GM12872 (cell line): ENCODE data around the gene FUNDC1.

Experiments used
- TF ChIP-seq, protein P1 (sequence below): IDR thresholded peaks from 3 replicates; pipeline ENCODE4 v1.5.1; 2011; ENCODE audit warnings: low read depth, mild to moderate bottlenecking, low read length, moderate library complexity; ENCODE audit not compliant: insufficient read depth

Gene FUNDC1

DNA sequence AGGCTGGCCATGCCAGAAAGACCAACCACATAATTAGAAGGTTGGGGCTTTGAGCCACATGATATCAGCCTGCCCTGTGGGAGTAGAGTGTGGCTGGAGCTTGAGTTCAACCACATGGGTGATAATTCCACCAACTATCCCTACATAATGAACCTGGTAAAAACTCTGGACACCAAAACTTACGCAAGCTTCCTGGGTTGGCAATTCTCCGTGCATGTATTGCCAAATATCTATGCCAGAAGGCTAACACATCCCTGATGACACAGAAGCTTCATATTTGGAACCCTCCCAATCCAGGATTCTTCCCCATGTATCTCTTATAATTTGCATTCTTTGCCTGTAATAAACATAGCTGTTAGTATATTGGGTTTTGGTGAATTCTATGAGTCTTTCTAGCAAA lies 68.2 kb downstream of the FUNDC1 start:
- TF ChIP-seq, protein P1, sequence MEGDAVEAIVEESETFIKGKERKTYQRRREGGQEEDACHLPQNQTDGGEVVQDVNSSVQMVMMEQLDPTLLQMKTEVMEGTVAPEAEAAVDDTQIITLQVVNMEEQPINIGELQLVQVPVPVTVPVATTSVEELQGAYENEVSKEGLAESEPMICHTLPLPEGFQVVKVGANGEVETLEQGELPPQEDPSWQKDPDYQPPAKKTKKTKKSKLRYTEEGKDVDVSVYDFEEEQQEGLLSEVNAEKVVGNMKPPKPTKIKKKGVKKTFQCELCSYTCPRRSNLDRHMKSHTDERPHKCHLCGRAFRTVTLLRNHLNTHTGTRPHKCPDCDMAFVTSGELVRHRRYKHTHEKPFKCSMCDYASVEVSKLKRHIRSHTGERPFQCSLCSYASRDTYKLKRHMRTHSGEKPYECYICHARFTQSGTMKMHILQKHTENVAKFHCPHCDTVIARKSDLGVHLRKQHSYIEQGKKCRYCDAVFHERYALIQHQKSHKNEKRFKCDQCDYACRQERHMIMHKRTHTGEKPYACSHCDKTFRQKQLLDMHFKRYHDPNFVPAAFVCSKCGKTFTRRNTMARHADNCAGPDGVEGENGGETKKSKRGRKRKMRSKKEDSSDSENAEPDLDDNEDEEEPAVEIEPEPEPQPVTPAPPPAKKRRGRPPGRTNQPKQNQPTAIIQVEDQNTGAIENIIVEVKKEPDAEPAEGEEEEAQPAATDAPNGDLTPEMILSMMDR: no peak
